Nephron progenitor cell (in vitro differentiated cells): ENCODE results near the gene GSDMA.
A peak's percentile ranks its signal among the peaks of the same experiment; 100 is the strongest.

ENCODE experiments used
- DNase-seq: peaks from one replicate; pipeline ENCODE4 v3.0.0; 2021
- H3K27ac Mint-ChIP-seq: 2 replicates; pipeline ENCODE4 v1.8.0; 2021; ENCODE audit warnings: mild to moderate bottlenecking, moderate library complexity, mixed read lengths
- H3K27me3 Mint-ChIP-seq: 2 replicates; pipeline ENCODE4 v1.8.0; 2021; ENCODE audit warnings: mild to moderate bottlenecking, low read depth, mixed read lengths; ENCODE audit not compliant: poor library complexity
- H3K36me3 Mint-ChIP-seq: 2 replicates; pipeline ENCODE4 v1.8.0; 2021; ENCODE audit warnings: low read depth, mixed read lengths
- H3K4me1 Mint-ChIP-seq: 2 replicates; pipeline ENCODE4 v1.8.0; 2021; ENCODE audit warnings: mixed read lengths
- H3K4me3 Mint-ChIP-seq: 2 replicates; pipeline ENCODE4 v1.8.0; 2021; ENCODE audit warnings: mild to moderate bottlenecking, moderate library complexity, mixed read lengths
- H3K9me3 Mint-ChIP-seq: 2 replicates; pipeline ENCODE4 v1.8.0; 2021; ENCODE audit warnings: mild to moderate bottlenecking, moderate library complexity, mixed read lengths
- TF ChIP-seq, protein P1 (sequence below): fragments of 200-600 bp; sonication (generic); IDR thresholded peaks from 2 replicates; pipeline ENCODE4 v1.5.0; 2021; ENCODE audit warnings: antibody characterized with exemption

The GSDMA gene

DNA sequence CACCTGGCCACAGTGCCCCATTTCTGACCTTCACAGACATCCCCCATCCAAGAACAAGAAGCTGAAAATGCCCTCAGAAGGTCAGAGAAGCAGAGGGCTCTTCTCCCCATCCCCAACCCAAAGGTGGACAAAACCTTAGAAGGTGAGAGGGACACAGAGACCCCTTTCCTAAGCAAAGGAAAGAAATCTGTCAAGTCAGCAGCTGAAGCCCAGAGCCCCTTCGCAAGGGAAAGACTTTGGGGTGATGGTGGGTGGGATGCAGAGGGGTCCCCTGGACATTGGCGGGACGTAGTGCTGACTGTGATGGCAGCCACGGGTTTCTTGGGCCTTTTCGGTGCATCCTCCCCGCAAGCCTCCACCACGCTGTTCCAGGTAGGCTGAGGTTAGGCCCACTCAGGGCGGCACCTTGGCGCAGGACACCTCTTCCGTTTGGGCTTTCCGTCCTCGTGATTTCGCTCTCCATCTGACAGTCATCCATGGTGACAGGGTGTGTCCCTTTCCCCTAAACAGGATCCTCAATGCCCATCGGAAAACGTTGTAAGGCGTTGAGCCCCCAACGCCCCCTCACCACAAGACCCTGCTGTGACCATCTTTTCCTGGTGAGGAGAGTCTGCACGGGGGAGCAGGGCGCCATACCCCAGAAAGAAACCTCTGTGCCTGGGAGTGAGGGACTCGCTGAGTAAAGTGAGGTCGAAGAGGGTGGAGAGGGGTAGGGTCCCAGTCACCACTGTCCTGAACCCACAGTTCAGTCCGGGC, 10.7 kb upstream of the GSDMA start:
- H3K27me3 Mint-ChIP-seq: peaks cover 15% of the 10 kb centered on the region
- H3K4me3 Mint-ChIP-seq: peak overlapping the region; percentile 61
- no peaks in the 10 kb centered on the region for H3K9me3 Mint-ChIP-seq
- DNase-seq: no peak
- peaks cover 55% of the 10 kb centered on the region for H3K4me1 Mint-ChIP-seq
- TF ChIP-seq, protein P1, sequence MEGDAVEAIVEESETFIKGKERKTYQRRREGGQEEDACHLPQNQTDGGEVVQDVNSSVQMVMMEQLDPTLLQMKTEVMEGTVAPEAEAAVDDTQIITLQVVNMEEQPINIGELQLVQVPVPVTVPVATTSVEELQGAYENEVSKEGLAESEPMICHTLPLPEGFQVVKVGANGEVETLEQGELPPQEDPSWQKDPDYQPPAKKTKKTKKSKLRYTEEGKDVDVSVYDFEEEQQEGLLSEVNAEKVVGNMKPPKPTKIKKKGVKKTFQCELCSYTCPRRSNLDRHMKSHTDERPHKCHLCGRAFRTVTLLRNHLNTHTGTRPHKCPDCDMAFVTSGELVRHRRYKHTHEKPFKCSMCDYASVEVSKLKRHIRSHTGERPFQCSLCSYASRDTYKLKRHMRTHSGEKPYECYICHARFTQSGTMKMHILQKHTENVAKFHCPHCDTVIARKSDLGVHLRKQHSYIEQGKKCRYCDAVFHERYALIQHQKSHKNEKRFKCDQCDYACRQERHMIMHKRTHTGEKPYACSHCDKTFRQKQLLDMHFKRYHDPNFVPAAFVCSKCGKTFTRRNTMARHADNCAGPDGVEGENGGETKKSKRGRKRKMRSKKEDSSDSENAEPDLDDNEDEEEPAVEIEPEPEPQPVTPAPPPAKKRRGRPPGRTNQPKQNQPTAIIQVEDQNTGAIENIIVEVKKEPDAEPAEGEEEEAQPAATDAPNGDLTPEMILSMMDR: no peak
- no peak overlapping the region for H3K27ac Mint-ChIP-seq
- H3K36me3 Mint-ChIP-seq: no peaks in the 10 kb centered on the region

DNA sequence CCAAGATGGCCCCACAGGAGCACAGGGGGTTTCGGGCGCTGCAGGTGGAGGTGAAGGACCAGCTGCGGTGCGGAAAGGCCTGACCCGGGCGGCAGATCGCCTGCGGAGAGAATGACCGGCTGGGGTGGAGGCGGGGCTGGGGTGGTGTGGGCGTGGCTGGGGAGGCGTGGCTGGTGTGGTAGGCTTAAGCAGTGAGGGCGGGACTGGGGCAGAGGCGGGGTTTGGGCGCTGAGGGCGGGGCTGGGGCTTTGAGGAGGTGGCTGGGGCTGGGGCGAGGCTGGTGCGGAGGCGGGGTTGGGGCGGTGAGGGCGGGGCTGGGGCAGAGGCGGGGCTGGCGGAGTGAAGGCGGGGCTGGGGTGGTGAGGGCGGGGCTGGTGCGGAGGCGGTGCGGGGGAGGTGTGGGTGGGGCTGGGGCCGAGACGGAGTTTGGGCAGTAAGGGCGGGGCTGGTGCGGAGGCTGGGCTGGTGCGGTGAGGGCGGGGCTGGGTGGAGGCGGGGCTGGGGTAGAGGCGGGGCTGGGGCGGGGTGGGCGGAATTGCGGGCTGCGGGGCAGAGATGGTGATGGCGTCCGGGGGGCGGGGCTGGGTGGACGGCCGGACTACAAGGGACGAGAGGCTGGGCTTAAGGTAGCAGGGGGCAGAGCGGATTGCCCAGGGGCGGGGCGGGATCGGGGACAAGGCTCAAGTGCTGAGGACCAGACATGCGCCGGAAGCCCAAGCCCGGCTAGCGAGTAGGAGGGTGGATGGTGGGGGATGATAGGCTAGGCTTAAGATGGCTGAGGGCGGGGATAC, 9.9 kb upstream of the GSDMA start:
- no peak overlapping the region for H3K27ac Mint-ChIP-seq
- H3K27me3 Mint-ChIP-seq: peaks cover 19% of the 10 kb centered on the region
- TF ChIP-seq, protein P1: no peak
- peaks cover 48% of the 10 kb centered on the region for H3K4me1 Mint-ChIP-seq
- no peaks in the 10 kb centered on the region for H3K9me3 Mint-ChIP-seq
- DNase-seq: peak; percentile 99
- peak overlapping the region; percentile 76 for H3K4me3 Mint-ChIP-seq
- no peaks in the 10 kb centered on the region for H3K36me3 Mint-ChIP-seq

DNA sequence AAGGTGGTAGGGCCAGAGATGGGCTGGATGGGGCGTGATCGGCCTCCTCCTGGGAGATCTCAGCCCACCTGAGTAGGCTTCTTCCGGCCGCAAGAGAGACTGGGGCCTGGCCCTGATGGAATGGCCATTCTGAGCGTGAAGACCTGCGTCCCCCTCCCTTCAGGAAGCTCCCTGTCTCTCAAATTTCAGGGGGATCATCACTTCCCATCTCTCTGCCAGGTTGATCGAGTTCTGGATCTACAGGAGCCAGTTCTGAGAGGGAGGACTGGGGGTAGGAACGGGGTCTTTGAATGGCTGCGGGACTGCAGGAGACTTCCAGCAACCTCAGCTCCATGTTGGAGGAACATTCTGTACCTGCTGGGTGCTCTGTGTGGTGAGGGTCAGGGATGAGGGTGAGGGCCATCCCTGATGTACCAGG, 9.3 kb upstream of the GSDMA start:
- DNase-seq: no peak
- Mint-ChIP-seq H3K9me3 (no peaks in the 10 kb centered on the region), H3K36me3 (no peaks in the 10 kb centered on the region), H3K27ac (no peak overlapping the region), H3K4me1 (peaks cover 41% of the 10 kb centered on the region), H3K4me3 (peak overlapping the region; percentile 76), H3K27me3 (peaks cover 19% of the 10 kb centered on the region)
- TF ChIP-seq, protein P1: no peak

DNA sequence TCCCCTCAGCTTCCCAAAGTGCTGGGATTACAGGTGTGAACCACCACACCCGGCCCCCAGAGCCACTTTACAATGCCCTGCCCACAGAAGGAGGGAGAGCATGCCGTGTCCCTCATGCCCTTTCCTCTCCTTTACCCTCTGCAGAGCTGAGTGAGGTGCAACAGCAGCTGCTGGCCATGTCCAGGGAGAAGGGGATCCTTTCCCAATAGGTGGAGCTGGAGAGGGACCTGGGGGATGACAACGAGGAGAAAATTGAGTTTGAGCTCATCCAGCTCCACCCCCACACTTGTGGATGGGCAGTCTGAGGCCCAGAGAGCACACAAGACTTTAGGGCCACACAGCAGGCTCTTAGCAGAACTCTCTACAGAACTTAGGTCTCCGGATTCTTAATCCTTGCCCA, 7.9 kb upstream of the GSDMA start:
- Mint-ChIP-seq H3K27me3 (peaks cover 23% of the 10 kb centered on the region), H3K9me3 (no peaks in the 10 kb centered on the region), H3K27ac (no peak overlapping the region), H3K36me3 (no peaks in the 10 kb centered on the region), H3K4me3 (no peak overlapping the region), H3K4me1 (peaks cover 41% of the 10 kb centered on the region)
- TF ChIP-seq, protein P1: no peak
- DNase-seq: no peak

DNA sequence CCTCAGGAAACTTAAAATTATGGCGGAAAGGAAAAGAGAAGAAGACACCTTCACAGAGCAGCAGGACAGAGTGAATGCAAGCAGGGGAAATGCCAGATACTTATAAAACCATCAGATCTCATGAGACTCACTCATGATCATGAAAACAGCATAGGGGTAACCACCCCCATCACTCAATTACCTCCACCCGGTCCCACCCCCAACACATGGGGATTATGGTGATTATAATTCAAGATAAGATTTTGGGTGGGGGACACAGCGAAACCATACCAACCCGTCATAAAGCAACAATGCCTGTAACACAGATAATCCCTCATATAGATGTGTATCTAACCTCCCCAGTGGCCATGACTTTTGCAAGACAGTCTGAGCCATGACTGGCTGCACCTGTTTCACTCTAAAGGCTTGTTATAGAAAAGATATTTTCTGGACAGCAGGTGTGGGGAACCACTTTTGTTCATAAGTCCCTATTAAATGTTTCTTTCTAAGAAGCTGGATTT, 7.0 kb upstream of the GSDMA start:
- peaks cover 40% of the 10 kb centered on the region for H3K4me1 Mint-ChIP-seq
- no peaks in the 10 kb centered on the region for H3K36me3 Mint-ChIP-seq
- TF ChIP-seq, protein P1: no peak
- H3K4me3 Mint-ChIP-seq: no peak overlapping the region
- DNase-seq: no peak
- H3K9me3 Mint-ChIP-seq: no peaks in the 10 kb centered on the region
- no peak overlapping the region for H3K27ac Mint-ChIP-seq
- peaks cover 23% of the 10 kb centered on the region for H3K27me3 Mint-ChIP-seq
